ENCODE measurements around the gene C4orf50.

The C4orf50 gene

GRCh38 chr4:6030679-6031078 lies 12.4 kb upstream of the C4orf50 start:
- Histone ChIP-seq H3K36me3 (no peaks in the 10 kb centered on the region), H3K4me3 (no peak overlapping the region), H3K9me3 (no peaks in the 10 kb centered on the region), H3K27me3 (peaks cover 0 to 11% of the 10 kb centered on the region in 2 donors), H3K4me1 (no peaks in the 10 kb centered on the region), H3K27ac (no peak overlapping the region)
- intact Hi-C loops (cut with DNase I; ENCODE audit: low total_unique reads): no loop called here
- no peak for DNase-seq
- no peak for TF ChIP-seq CTCF (IDR thresholded peaks at IDR 0.05)

GRCh38 chr4:6029254-6029653 lies 11.0 kb upstream of the C4orf50 start:
- intact Hi-C loops (cut with DNase I; ENCODE audit: low total_unique reads): no loop called here
- H3K9me3 ChIP-seq: no peaks in the 10 kb centered on the region
- no peak for DNase-seq
- no peak overlapping the region for H3K27ac ChIP-seq
- H3K4me1 ChIP-seq: no peaks in the 10 kb centered on the region
- TF ChIP-seq CTCF (IDR thresholded peaks at IDR 0.05): no peak
- H3K36me3 ChIP-seq: no peaks in the 10 kb centered on the region
- H3K4me3 ChIP-seq: no peak overlapping the region
- peaks cover 0 to 13% of the 10 kb centered on the region in 2 donors for H3K27me3 ChIP-seq

GRCh38 chr4:6028168-6028567 lies 9.9 kb upstream of the C4orf50 start:
- TF ChIP-seq CTCF (IDR thresholded peaks at IDR 0.05): no peak
- Histone ChIP-seq H3K27ac (no peak overlapping the region), H3K4me3 (no peak overlapping the region), H3K27me3 (peaks cover 0 to 13% of the 10 kb centered on the region in 2 donors), H3K36me3 (no peaks in the 10 kb centered on the region), H3K4me1 (no peaks in the 10 kb centered on the region), H3K9me3 (no peaks in the 10 kb centered on the region)
- intact Hi-C loops (cut with DNase I; ENCODE audit: low total_unique reads): no loop called here
- DNase-seq: no peak

GRCh38 chr4:6027392-6027791 lies 9.2 kb upstream of the C4orf50 start:
- intact Hi-C loops (cut with DNase I; ENCODE audit: low total_unique reads): no loop called here
- Histone ChIP-seq H3K9me3 (no peaks in the 10 kb centered on the region), H3K27ac (no peak overlapping the region), H3K4me1 (no peaks in the 10 kb centered on the region), H3K36me3 (no peaks in the 10 kb centered on the region), H3K27me3 (peaks cover 0 to 19% of the 10 kb centered on the region in 2 donors), H3K4me3 (no peak overlapping the region)
- no peak for DNase-seq
- TF ChIP-seq CTCF (IDR thresholded peaks at IDR 0.05): no peak

- Histone ChIP-seq H3K36me3 (no peaks in the 10 kb centered on the region), H3K9me3 (no peaks in the 10 kb centered on the region), H3K4me3 (no peak overlapping the region), H3K4me1 (no peaks in the 10 kb centered on the region), H3K27ac (no peak overlapping the region), H3K27me3 (peaks cover 0 to 33% of the 10 kb centered on the region in 2 donors)
- no peak for DNase-seq
- TF ChIP-seq CTCF (IDR thresholded peaks at IDR 0.05): no peak
- intact Hi-C loops (cut with DNase I; ENCODE audit: low total_unique reads): no loop called here
Measured at GRCh38 chr4:6024313-6024960, 6.2 kb upstream of the C4orf50 start.

GRCh38 chr4:6023731-6024130 lies 5.5 kb upstream of the C4orf50 start:
- no peaks in the 10 kb centered on the region for H3K4me1 ChIP-seq
- no peaks in the 10 kb centered on the region for H3K9me3 ChIP-seq
- no peak overlapping the region for H3K4me3 ChIP-seq
- no peak for DNase-seq
- TF ChIP-seq CTCF (IDR thresholded peaks at IDR 0.05): no peak
- no peaks in the 10 kb centered on the region for H3K36me3 ChIP-seq
- intact Hi-C loops (cut with DNase I; ENCODE audit: low total_unique reads): no loop called here
- H3K27ac ChIP-seq: no peak overlapping the region
- peaks cover 0 to 34% of the 10 kb centered on the region in 2 donors for H3K27me3 ChIP-seq
